Keratinocyte (primary cell): ENCODE measurements around the gene TNNT2. TPM values are rescaled to one million over a fixed set of nuclear protein-coding genes. Genes with fewer than 3 reads are reported as not detected.

Experiments used
- DNase-seq: peaks from one replicate; pipeline ENCODE4 v3.0.0-alpha.2; 2011; ENCODE audit warnings: low read depth, missing footprints, low spot score
- FAIRE-seq: peaks from 2 replicates; lab custom pipeline; 2011; peaks lifted over from hg19 to GRCh38; lab: Jason Lieb, UNC
- H2AFZ ChIP-seq: 2 replicates; pipeline ENCODE4 v1.6.0; 2012; ENCODE audit warnings: low read length, control low read depth, inconsistent platforms; ENCODE audit not compliant: control insufficient read depth
- H3K27ac ChIP-seq: 2 replicates; pipeline ENCODE4 v1.5.1; 2011; ENCODE audit warnings: low read length; ENCODE audit not compliant: control insufficient read depth, insufficient read depth
- H3K27me3 ChIP-seq: 3 replicates; pipeline ENCODE4 v1.6.0; 2011; ENCODE audit warnings: low read length; ENCODE audit not compliant: control insufficient read depth, insufficient read depth; ENCODE audit errors: extremely low read depth
- H3K36me3 ChIP-seq, 2 experiments: 2 replicates in 1 of 2; 3 replicates in 1 of 2; pipeline ENCODE4 v1.5.1; 2011; ENCODE audit warnings: low read length in 2 of 2, mild to moderate bottlenecking in 1 of 2; ENCODE audit not compliant: control insufficient read depth in 2 of 2, insufficient read depth in 2 of 2; ENCODE audit errors: extremely low read depth in 1 of 2
- H3K4me1 ChIP-seq: 3 replicates; pipeline ENCODE4 v1.5.1; 2011; ENCODE audit warnings: low read length; ENCODE audit not compliant: control insufficient read depth, insufficient read depth; ENCODE audit errors: extremely low read depth
- H3K4me2 ChIP-seq: 3 replicates; pipeline ENCODE4 v1.6.0; 2011; ENCODE audit warnings: low read depth, low read length; ENCODE audit not compliant: control insufficient read depth, insufficient read depth; ENCODE audit errors: extremely low read depth
- H3K4me3 ChIP-seq, 3 experiments: fragments of 200-600 bp in 1 of 3; sonication (generic) in 1 of 3; 2 replicates in 2 of 3; 3 replicates in 1 of 3; pipeline ENCODE4 v1.5.1; 2011 to 2016; ENCODE audit warnings: low read length in 3 of 3, mild to moderate bottlenecking in 3 of 3, control low read depth in 2 of 3, inconsistent platforms in 1 of 3, low read depth in 1 of 3, mixed read lengths in 1 of 3, mixed run types in 1 of 3, moderate library complexity in 1 of 3; ENCODE audit not compliant: control insufficient read depth in 2 of 3, insufficient read depth in 2 of 3; ENCODE audit errors: extremely low read depth in 1 of 3
- H3K79me2 ChIP-seq: 2 replicates; pipeline ENCODE4 v1.6.0; 2012; ENCODE audit warnings: low read length; ENCODE audit not compliant: control insufficient read depth, insufficient read depth
- H3K9ac ChIP-seq: 3 replicates; pipeline ENCODE4 v1.6.0; 2011; ENCODE audit warnings: low read length; ENCODE audit not compliant: control insufficient read depth, insufficient read depth; ENCODE audit errors: extremely low read depth
- H3K9me1 ChIP-seq: 3 replicates; pipeline ENCODE4 v1.6.0; 2011; ENCODE audit warnings: low read length; ENCODE audit not compliant: control insufficient read depth, insufficient read depth; ENCODE audit errors: extremely low read depth
- H3K9me3 ChIP-seq: 2 replicates; pipeline ENCODE4 v1.5.1; 2012; ENCODE audit warnings: low read depth, low read length; ENCODE audit not compliant: control insufficient read depth
- H4K20me1 ChIP-seq: 3 replicates; pipeline ENCODE4 v1.6.0; 2011; ENCODE audit warnings: low read length; ENCODE audit not compliant: control insufficient read depth, insufficient read depth; ENCODE audit errors: extremely low read depth
- EZH2 ChIP-seq: IDR thresholded peaks from one replicate; pipeline ENCODE4 v1.6.1; 2012; ENCODE audit warnings: inconsistent platforms, mild to moderate bottlenecking, low read length, moderate library complexity
- dilution Hi-C: fragments of 300-500 bp; cut with MboI; formaldehyde crosslinking; loops from one replicate; pipeline ENCODE4 v1.7.0; 2020; ENCODE audit warnings: low sequenced_read_pairs; ENCODE audit not compliant: extremely low pct_ligation_motif_present
- polyA plus RNA-seq, 5 experiments: library from polyadenylated mRNA; depleted of rRNA in 3 of 5; stranded (reverse) in 3 of 5; stranded (forward) in 1 of 5; unstranded in 1 of 5; fragments of >200 nt; gene quantifications; 1 replicate in 1 of 5; 2 replicates in 3 of 5; 3 replicates in 1 of 5; pipeline versions ENCODE4 v1.2.1 to v1.2.3, GENCODE V29; 2011 to 2012; ENCODE audit warnings: missing spikeins in 2 of 5, low read depth in 1 of 5, low replicate concordance in 1 of 5
- TF ChIP-seq, protein P1 (sequence below), 3 experiments: IDR thresholded peaks in 1 of 3; conservative IDR thresholded peaks in 1 of 3; optimal IDR thresholded peaks in 1 of 3; 2 replicates in 2 of 3; 3 replicates in 1 of 3; pipeline versions ENCODE3 to v1.5.1; 2011; ENCODE audit warnings: low read length in 3 of 3, mild to moderate bottlenecking in 3 of 3, moderate library complexity in 2 of 3, control low read depth in 1 of 3, inconsistent platforms in 1 of 3; ENCODE audit not compliant: insufficient read depth in 2 of 3; ENCODE audit errors: extremely low read depth in 1 of 3

Gene TNNT2
- polyA plus RNA-seq, 1 donor (not counting 4 experiments of a cell fraction or from before 2014, with no cell fraction given) = 1.4 TPM

GRCh38 chr1:201371276-201371675, 6.2 kb downstream of the TNNT2 start:
- no peak for FAIRE-seq

GRCh38 chr1:201370500-201370899, 7.0 kb downstream of the TNNT2 start:
- no peaks in the 10 kb centered on the region for H3K9me3 ChIP-seq
- no peaks in the 10 kb centered on the region for H3K9me1 ChIP-seq
- H2AFZ ChIP-seq = no peak overlapping the region
- H4K20me1 ChIP-seq = no peaks in the 10 kb centered on the region
- no peaks in the 10 kb centered on the region for H3K79me2 ChIP-seq
- H3K36me3 ChIP-seq = no peaks in the 10 kb centered on the region
- FAIRE-seq (no peak), DNase-seq (no peak)
- H3K4me3 ChIP-seq = no peak overlapping the region
- no peak for TF ChIP-seq EZH2
- TF ChIP-seq, protein P1, sequence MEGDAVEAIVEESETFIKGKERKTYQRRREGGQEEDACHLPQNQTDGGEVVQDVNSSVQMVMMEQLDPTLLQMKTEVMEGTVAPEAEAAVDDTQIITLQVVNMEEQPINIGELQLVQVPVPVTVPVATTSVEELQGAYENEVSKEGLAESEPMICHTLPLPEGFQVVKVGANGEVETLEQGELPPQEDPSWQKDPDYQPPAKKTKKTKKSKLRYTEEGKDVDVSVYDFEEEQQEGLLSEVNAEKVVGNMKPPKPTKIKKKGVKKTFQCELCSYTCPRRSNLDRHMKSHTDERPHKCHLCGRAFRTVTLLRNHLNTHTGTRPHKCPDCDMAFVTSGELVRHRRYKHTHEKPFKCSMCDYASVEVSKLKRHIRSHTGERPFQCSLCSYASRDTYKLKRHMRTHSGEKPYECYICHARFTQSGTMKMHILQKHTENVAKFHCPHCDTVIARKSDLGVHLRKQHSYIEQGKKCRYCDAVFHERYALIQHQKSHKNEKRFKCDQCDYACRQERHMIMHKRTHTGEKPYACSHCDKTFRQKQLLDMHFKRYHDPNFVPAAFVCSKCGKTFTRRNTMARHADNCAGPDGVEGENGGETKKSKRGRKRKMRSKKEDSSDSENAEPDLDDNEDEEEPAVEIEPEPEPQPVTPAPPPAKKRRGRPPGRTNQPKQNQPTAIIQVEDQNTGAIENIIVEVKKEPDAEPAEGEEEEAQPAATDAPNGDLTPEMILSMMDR (optimal IDR thresholded peaks at IDR 0.05 in 1 of 3, IDR thresholded peaks at IDR 0.05 in 1 of 3, conservative IDR thresholded peaks at IDR 0.05 in 1 of 3; ENCODE audit: extremely low read depth in 1 of 3, insufficient read depth in 2 of 3, low read length in 3 of 3) = no peak
- peaks cover 63% of the 10 kb centered on the region for H3K27me3 ChIP-seq
- dilution Hi-C loops = no loop called here
- H3K4me1 ChIP-seq = no peaks in the 10 kb centered on the region
- H3K27ac ChIP-seq = no peak overlapping the region
- H3K4me2 ChIP-seq = no peak overlapping the region
- no peak overlapping the region for H3K9ac ChIP-seq

More at GRCh38 chr1:201371276-201371675, 6.2 kb downstream of the TNNT2 start:
- no peak overlapping the region for H3K27ac ChIP-seq
- H3K79me2 ChIP-seq = no peaks in the 10 kb centered on the region
- TF ChIP-seq, protein P1 (optimal IDR thresholded peaks at IDR 0.05 in 1 of 3, IDR thresholded peaks at IDR 0.05 in 1 of 3, conservative IDR thresholded peaks at IDR 0.05 in 1 of 3; ENCODE audit: extremely low read depth in 1 of 3, insufficient read depth in 2 of 3, low read length in 3 of 3) = no peak
- TF ChIP-seq EZH2 = no peak
- no peaks in the 10 kb centered on the region for H4K20me1 ChIP-seq
- H3K36me3 ChIP-seq = no peaks in the 10 kb centered on the region
- H3K27me3 ChIP-seq = peaks cover 69% of the 10 kb centered on the region
- dilution Hi-C loops = no loop called here
- H3K4me3 ChIP-seq = no peak overlapping the region
- H3K4me1 ChIP-seq = no peaks in the 10 kb centered on the region
- H3K9me1 ChIP-seq = no peaks in the 10 kb centered on the region
- no peak for DNase-seq
- no peak overlapping the region for H3K4me2 ChIP-seq
- no peaks in the 10 kb centered on the region for H3K9me3 ChIP-seq
- no peak overlapping the region for H2AFZ ChIP-seq
- H3K9ac ChIP-seq = no peak overlapping the region
